ENCODE results near the gene KLHL29.

DNA sequence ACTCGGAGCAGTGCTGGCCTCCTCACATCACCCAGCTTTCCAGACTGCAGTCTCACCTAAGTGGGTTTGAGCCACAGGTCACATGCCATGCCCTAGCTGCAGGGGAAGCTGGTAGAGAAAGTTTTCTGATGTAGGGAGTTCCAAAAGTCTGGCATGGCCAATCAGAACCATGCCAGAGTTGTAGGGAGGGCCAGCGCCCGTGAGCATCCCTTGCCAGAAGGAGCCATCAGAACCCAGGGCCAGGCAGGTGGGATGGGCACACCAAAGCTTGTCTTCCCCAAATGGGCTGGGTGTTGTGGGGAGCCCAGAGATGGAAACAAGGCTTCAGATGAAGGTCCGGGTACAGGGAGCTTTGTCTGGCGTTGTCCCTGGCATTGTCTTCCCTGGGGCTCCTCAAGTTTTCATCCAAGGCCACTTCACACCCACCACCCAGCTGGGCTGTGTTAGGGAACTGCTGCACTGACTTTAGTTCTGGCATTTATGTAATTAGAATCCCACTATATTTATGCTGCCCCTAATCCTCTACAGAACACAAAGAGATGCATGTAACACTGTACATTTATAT is 247.9 kb downstream of the KLHL29 start:
- TF ChIP-seq, protein P1, sequence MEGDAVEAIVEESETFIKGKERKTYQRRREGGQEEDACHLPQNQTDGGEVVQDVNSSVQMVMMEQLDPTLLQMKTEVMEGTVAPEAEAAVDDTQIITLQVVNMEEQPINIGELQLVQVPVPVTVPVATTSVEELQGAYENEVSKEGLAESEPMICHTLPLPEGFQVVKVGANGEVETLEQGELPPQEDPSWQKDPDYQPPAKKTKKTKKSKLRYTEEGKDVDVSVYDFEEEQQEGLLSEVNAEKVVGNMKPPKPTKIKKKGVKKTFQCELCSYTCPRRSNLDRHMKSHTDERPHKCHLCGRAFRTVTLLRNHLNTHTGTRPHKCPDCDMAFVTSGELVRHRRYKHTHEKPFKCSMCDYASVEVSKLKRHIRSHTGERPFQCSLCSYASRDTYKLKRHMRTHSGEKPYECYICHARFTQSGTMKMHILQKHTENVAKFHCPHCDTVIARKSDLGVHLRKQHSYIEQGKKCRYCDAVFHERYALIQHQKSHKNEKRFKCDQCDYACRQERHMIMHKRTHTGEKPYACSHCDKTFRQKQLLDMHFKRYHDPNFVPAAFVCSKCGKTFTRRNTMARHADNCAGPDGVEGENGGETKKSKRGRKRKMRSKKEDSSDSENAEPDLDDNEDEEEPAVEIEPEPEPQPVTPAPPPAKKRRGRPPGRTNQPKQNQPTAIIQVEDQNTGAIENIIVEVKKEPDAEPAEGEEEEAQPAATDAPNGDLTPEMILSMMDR (IDR thresholded peaks at IDR 0.05) = no peak
- TF ChIP-seq REST (IDR thresholded peaks at IDR 0.05; ENCODE audit: insufficient read depth in 1 of 2, low read depth in 2 of 2, low read length in 1 of 2) = no peak

Data from Panc1 (cell line).